Activated CD4-positive, alpha-beta T cell treated with anti-CD3 and anti-CD28 coated beads, Interleukin-2, amount 50 U/mL, for 24 hours (primary cell): ENCODE data around the gene MDM4.
A peak's percentile ranks its signal among the peaks of the same experiment; 100 is the strongest.
"Not testable (repeated sequence)": the region's sequence is repeated elsewhere in the genome, so short reads cannot be mapped to it uniquely, and the experiment has no call there.

Source experiments
- DNase-seq, 2 donors: peaks; one replicate each; pipeline ENCODE4 v3.0.0-alpha.2; 2020; ENCODE audit warnings: low read depth in 1 of 2, low spot score in 1 of 2

The MDM4 gene, protein sequence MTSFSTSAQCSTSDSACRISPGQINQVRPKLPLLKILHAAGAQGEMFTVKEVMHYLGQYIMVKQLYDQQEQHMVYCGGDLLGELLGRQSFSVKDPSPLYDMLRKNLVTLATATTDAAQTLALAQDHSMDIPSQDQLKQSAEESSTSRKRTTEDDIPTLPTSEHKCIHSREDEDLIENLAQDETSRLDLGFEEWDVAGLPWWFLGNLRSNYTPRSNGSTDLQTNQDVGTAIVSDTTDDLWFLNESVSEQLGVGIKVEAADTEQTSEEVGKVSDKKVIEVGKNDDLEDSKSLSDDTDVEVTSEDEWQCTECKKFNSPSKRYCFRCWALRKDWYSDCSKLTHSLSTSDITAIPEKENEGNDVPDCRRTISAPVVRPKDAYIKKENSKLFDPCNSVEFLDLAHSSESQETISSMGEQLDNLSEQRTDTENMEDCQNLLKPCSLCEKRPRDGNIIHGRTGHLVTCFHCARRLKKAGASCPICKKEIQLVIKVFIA

DNA sequence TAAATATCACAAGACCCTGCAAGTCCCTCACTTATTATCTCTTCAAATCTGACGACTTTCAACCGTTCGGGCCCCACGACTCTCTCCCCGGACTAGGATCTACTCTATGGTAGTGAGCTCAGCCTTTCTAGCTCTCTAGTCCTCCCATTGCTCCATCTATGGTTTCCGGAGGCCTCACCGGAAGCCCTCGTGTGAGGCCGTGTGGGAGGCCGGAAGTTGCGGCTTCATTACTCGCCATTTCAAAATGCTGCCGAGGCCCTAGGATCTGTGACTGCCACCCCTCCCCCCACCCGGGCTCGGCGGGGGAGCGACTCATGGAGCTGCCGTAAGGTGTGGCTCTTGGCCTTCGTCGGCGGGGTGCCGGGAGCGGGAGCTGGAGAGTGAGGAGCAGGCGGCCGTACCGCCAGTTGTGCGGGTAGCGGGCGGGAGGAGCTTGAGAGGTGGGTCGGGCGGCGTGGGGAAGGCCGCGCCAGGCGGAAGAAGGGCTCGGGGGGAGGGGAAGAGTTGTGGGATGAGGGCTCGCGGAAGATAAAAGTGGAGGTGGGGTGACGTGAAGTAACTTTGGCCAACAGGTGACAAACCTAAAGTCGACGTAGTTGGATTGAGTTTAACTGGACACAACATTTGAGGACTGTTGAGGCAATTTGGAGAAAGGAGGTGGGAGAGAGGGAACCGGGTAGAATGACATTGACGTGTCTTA, at the start of gene MDM4:
TSS of gene MDM4 (plus strand) at position 227 of the 700 bp plus-strand sequence. CDS start 9,113 bp downstream, outside the sequence.
- peak; percentile 89 to 93 for DNase-seq

- DNase-seq = no peak
Observed at GRCh38 chr1:204466416-204467405, 49.5 kb upstream of the MDM4 start.

DNA sequence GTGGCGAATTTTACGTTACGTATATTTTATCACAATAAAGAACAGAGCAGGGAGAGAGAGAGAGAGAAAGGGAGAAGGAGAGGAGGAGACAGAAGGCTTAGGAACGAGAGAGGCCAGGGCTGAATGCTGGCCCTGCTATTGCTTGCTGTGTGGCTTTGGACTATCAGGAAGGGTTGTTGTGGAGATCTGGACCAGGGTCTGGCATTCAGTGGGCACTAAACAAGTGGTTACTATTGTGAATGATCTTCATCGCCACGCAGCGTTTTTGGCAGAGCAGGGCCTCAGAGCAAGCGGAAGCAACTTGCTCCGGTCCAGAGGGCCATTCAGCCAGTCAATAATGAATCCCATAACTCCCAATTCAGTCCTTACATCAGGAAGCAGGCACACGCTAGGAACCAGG, 48.0 kb upstream of the MDM4 start:
- DNase-seq = no peak

DNA sequence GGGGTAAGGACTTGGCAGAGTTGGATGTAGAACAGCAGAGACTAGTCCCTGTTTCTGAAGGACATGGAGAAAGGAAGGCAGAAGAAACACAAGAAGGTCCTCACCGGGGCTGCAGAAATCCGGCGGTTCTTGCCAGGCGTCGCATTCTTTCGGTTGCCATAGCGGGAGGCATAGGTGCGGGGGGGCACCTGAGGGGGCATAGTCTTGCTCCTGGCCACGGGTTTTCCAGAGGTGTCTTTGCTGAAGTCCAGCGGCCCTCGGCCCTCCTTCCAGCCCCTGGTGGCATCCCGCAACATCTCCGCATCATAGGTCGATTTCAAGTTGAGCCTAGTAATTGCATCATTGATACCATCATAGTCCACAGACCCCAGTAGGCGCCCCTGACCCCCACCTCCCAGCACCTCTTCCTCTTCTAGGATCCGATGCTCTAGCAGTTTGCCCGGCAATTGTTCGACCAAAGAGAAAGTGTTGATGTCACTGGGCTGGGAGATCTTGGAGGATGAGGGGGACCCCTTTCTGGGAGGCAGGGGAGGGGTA, 47.4 kb upstream of the MDM4 start:
- DNase-seq = no peak

GRCh38 chr1:204469304-204469703, 46.9 kb upstream of the MDM4 start:
- no peak for DNase-seq

DNA sequence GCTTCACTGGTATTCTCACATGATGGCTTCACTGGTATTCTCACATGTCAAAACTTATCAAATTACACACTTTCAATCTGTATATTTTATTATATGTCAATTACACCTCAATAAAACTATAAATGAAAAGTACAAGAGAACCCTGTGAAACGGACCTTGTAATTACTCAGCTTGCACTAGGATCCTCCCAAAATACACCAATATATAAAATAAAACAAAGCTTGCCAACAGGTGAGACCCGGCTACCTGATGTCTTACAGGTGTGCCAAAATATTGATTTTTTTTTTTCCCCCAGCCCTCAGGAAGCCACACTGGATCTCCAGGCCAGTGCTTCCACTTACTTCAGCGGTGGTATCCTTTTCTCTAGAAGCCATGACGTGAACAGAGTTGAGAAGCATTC, 44.5 kb upstream of the MDM4 start:
- DNase-seq = no peak

- no peak for DNase-seq
Observed at GRCh38 chr1:204472660-204473059, 43.5 kb upstream of the MDM4 start.

DNA sequence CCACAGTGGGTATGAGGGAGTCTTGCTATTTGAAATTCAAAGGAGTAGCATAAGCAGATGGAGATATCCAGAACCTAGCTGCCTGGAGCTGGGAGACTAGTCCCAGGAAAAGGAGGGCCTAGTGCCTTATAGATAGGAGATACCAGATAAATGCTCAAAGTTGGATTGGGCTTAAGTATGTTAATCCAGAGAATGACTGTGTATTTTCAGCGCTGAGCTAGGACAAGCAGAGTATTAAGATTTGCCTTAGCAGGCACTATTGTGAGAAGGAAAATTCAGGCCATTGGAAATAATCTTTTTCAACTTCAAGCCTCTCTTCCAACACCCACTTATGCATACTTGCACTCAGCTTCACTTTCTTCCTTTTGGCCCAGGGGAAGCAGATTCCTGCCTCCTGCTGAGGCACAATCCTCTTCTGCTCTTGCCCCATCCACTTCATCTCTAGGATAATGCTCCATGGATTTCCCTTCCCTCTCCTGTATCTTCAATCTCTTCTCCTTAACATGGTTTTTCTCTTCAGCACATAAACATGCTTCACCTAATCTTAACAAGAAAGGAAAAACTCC, 42.7 kb upstream of the MDM4 start:
- no peak for DNase-seq

- no peak for DNase-seq
Observed at GRCh38 chr1:204475656-204476432, 40.4 kb upstream of the MDM4 start.

DNA sequence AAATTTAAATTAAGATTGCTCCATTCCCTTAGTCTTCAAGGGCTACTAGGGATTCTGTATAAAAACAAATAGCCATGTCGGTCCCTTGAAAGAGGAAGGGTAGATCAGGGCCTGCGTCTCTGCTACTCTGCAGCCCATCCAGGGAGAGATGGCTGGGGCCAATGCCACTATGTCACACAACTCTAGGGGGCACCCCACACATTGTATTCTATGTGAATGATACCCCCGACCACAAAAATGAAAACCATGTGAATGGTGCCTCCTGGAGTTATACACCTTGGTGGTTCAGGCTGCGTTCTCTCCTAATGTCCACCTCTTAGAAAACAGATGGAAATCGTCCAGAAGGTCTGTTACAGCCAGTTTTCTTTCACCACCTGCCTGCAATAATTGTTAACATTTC, 39.6 kb upstream of the MDM4 start:
- DNase-seq = no peak

DNA sequence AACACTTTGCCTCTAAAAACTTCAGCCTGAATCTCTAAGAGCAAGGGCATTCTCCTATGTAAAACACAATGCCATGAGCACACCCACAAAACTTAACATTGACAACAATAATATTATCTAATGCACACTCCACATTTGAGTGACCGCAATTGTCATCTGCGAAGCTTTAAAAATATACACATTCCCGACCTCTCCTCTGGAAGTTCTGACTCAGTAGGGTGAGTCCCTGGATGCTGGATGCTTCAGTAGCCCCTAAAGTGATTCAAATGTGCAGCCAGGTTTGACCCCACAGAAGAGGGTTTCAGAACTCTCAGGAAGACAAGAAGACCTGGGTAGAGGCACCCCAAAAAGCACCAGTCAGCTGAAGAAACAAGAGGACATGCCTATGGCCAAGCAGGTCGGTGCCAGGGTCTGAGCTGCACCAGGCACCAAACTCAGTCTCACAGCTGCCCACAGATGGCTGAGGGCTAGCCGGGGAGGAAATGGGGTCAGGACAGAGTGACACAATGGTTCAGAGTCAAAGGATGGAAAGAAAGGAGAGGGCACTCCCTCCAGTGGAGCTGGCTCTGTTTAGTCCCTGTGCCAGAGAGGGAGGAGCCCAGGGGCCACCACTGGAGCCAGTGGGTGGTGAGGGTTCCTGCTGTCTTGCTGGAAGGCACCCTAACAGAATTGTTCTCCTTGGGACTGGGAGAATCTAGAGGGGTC, 39.0 kb upstream of the MDM4 start:
- DNase-seq = no peak

GRCh38 chr1:204478172-204478899, 37.9 kb upstream of the MDM4 start:
- DNase-seq = no peak

GRCh38 chr1:204478921-204479320, 37.3 kb upstream of the MDM4 start:
- no peak for DNase-seq

DNA sequence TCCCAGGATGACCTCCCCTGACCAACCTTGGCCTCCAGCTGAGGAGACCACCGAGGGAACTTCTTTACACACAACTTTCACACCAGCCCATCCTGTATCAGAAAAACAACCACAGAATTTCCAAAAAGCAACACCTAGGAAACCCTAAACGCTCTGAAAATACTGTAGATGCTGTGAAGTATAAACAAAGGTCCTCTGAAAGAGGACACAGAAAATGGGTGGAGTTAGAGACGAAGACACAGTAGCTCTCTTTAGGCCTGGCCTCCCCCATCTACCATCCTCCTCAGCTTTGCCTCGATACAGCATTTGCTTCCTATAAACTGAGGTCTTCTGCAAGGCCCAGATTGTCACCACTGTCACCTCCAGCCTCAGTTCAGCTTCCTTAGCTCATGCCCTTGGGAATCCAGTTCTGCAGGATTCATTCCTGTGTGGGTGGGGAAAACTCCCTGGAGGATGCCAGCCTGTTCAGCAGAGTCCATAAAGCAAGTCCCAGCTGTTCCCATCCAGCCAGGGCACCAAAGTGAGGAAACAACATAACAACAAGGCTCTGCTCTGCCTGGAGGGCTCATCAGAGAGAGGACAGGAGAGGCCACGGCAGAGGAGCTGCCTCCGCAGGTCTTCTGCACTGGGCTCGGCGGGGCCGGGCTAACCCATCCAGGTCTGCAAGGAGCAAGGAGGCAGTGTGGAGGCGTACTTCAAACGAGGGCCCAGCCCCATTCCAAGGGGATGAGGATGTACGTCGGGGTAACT, 36.6 kb upstream of the MDM4 start:
- no peak for DNase-seq

GRCh38 chr1:204480515-204480914, 35.7 kb upstream of the MDM4 start:
- no peak for DNase-seq

DNA sequence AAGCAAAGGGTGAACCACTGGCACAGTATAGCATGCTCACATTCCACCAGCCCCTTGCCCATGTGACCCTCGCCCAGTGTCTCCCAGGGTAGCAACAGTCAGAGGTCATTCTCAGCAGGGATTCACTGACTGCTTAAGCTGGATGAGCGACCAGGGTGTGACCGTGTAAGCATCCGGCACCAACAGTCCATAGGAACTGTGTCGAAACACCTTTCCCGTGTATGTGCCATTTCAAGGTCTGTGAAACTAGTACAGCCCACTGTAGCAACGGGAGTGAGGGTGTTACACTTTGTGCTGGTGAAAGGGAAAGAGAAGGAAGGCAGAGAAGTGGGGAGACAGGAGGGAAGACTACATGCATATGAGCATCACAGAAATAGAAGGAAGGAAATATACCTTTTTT, 32.4 kb upstream of the MDM4 start:
- DNase-seq = no peak

DNA sequence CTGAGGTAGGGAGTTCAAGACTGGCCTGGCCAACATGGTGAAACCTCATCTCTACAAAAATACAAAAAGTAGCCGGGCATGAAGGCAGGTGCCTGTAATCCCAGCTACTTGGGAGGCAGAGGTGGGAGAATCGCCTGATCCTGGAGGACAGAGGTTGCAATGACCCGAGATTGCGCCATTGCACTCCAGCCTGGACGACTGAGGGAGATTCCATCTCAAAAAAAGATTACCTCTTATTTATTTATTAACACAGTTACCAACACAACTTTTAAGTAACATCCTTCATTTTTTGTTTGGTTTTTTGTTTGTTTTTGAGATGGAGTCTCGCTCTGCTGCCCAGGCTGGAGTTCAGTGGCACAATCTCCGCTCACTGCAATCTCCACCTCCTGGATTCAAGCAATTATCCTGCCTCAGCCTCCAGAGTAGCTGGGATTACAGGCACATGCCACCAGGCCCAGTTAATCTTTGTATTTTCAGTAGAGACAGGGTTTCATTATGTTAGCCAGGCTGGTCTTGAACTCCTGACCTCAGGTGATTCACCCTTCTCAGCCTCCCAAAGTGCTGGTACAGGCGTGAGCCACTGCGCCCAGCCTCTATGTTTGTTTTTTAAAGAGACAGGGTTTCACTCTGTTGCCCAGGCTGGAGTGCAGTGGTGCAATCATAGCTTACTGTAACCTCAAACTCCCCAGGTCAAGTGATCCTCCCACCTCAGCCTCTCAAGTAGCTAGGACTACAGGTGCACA, 29.5 kb upstream of the MDM4 start:
- DNase-seq = not testable (repeated sequence)
